Occipital lobe (tissue), 2 donors: ENCODE results near the gene TNS3. TPM values are rescaled to one million over a fixed set of nuclear protein-coding genes. Genes with fewer than 3 reads are reported as not detected.

ENCODE experiments used
- DNase-seq: peaks from one replicate; lab custom pipeline; 2025; lab: John Stamatoyannopoulos, UW
- total RNA-seq: library from RNA; depleted of rRNA; stranded (reverse); fragments of >200 nt; gene quantifications from one replicate; pipeline ENCODE4 v1.2.3, GENCODE V29; 2014

The TNS3 gene
- total RNA-seq, 1 donor from 2014 or later: 7.5 TPM

DNA sequence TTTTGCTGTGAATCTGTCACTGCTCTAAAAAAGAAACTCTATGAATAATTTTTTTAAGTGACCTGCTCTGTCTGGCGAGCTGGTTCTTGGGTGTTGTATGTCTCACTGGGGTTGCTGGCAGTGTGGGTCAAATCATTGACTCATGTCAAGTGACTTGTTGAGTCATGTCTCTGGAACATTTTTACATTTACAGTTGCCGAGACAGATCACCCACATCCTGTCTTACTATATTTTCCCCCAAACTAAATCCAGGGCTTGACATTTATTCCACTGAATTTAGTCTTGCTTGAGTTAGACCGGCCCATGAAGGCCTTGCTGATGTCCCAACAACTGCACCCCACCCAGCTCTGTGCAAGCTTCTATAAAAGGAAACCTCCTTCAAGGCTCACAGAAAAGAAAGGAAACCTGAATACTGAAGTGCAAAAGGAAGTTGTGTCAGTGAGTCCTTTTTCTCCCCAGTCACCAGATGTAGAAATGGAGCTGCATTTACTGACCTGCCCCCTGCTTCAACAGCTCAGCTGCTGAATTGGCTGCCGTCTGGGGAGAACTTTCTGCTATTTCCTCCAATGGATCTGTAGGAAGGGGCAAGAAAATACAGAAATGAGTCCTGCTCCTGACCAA is 290.3 kb downstream of the TNS3 start:
- no peak for DNase-seq

GRCh38 chr7:47290867-47291266 is 291.0 kb downstream of the TNS3 start:
- DNase-seq: no peak

GRCh38 chr7:47290466-47290865 is 291.4 kb downstream of the TNS3 start:
- no peak for DNase-seq

DNA sequence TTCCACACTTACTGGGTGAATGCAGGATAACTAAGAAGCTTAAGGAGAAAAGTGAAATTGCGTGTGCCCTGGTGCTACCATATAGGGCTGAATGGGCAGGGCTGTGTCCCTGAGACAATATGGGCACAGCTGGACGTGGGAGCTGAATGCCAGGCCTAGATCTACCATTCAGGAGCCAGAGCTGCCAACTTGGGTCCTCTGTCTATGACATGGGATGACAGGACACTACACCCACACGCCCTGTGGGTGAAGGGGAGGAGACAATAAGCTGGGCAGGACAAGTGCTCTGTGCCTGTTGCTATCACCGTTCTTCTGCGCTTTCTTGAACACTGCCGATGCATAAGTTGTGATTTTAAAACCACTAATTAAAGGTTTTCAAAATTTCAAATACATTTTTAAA is 293.9 kb downstream of the TNS3 start:
- DNase-seq: no peak

DNA sequence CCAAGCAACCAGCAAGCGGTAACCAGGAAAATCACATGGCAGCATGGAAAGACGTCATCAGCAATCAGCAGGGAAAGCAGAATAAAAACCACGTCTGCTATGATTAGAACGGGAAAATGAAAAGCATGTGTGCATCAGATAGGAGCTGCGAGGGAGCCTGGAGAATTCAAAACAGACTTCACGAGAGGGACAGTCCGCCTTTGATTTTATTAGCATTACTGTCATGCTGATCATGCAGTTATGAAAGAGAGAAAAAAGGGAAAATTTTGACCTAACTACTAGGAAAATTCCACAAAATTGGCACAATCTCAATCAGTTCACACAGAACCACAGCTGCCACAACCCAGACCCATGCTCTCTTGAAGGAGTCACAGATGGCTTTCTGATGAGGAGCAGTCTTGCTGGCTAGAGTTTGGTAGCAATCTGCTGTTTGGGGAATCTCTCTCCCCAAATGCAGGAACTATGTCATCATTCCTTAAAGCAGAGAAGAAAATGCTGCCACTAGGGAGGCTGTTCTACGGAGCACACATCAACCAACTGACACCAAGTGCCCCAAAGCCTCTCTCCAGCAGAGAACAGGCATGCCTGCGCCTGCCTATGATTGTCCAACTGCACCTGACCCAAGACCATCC is 295.9 kb downstream of the TNS3 start:
- no peak for DNase-seq

- DNase-seq: no peak
Observed at GRCh38 chr7:47284691-47285635, 296.9 kb downstream of the TNS3 start.

- DNase-seq: no peak
Observed at GRCh38 chr7:47283497-47284131, 298.3 kb downstream of the TNS3 start.

DNA sequence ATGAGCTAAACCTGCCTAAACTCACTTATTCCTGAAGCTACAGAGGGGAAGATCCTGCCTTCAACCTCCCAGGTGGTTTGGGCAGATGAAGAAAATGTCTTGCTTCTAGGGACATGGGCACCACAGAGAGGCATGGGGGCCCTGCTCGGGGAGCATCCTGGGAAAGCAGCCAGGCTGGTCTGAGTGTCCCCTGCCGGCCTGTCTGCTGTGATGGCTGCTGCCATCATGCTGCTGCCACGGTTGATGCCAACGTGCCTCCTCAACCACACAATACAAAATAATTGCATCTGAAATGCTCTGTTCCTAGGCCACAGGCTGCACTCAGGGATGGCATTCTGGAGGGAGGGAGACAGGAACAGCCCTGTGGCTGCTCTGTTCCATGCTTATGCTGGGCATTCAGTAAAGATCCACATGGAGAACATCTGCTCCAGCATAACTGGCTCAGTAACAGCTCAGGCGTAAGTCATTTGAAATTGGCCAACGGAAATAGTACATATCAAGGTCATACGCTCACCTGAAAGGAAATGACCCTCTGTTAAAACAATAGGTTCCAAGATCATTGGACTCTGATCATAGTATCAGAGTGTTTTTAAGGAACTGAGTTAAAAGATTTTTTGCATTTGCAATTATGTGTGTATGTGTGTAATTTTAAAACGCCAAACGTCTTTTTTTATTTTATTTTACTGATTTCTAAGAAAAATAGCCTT is 299.0 kb downstream of the TNS3 start:
- no peak for DNase-seq

DNA sequence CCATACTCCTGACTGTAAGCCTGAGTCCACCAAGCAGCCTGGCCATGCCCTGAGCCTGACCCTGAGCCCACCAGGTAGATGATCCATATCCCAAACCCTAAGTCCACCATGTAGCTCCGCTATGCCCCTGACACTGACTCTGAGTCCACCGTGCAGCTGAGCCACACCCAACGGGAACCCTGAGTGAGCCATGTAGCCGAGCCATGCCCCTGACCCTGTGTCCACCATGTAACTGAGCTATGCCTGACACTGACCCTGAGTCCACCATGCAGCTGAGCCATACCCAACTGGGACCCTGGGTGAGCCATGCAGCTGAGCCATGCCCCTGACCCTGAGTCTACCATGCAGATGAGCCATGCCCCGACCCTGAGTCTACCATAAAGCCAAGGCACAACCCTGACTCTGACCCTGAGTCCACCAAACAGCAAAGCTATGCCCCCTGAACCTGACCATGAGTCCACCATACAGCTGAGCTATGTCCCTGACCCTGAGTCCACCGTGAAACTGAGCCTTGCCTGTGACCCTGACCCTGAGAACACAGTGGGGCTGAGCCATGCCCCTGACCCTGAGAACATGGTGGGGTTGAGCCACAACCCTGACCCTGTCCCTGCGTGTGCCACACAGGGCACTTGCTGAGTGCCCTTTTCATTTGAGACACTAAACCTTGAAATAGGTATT is 299.8 kb downstream of the TNS3 start:
- DNase-seq: no peak

- no peak for DNase-seq
Observed at GRCh38 chr7:47281161-47281560, 300.8 kb downstream of the TNS3 start.

- no peak for DNase-seq
Observed at GRCh38 chr7:47280114-47280513, 301.8 kb downstream of the TNS3 start.

DNA sequence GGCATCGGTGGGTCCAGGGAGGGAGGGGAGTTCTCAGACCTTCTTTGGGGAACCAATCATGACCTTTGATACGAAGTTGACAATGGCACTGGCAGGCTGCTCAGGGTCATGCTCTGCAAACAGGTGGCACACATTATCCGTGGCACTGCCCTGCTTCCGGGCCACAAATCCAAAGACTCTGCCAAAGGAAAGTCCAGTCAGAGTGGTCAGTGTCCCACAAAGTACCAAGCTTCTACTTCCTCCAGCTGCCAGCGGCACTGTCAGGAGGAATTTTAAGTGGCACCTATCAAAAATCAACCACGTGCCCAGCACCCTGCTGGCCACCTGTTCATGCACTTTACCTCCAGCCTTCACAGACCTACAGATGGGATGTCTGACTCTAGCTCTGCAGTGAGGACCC is 303.9 kb downstream of the TNS3 start:
- no peak for DNase-seq

GRCh38 chr7:47277321-47277781 is 304.6 kb downstream of the TNS3 start:
- no peak for DNase-seq

DNA sequence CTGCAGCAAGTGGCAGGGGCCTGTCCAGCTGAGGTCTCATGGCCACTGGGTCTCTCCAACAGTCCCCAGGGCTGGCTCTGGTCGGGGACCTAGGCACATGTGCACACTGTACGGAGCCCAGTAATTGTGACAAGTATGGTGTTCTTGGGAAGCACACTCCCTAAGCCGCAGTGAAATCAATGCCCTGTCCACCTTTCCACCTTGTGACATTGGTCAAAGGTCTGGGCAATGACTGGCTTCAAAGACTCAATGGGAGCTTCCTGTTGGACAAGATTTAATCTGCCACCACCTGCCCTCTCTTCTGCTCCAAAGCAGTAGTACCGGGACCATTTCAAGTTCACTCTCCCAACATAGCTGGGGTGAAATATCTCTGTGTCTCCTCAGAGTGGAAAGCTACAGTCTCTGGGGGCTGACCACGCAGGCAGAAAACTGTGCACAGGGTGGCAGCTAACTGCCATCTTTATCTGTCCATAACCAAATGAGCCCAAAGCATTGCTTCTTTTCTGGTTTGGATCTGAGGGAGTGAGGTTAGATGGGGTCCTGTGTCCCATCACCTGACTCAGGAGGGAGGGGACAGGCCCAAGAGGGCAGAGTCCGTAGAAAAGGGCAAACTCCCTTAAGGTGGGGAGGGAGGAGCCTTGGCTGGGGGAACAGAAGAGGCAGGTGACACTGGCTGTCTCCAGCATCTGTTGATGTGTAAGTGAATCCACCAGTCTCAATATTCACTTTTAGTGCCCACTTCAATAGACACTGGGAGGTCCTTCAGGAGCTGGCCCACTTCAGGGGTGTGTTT is 307.7 kb downstream of the TNS3 start:
- no peak for DNase-seq

DNA sequence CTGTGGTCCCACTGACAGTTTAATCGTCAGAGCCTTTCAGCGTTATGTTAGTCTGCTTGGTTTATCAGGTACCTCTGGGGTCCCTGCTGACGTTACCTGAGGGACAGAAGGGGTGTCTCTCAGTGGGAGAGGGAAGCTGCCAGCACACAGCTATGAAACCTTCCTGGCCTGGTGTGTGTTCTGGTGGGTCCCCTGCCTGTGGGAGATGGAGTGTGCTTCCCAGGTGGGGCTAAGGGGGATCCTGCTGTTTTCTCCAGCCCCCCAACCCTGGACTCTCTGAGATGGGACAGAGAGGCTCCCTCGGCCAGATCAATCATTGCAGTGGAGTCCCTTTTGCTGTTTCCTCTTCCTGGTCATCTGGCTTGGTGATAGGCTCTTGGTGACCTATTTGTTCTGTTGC is 308.8 kb downstream of the TNS3 start:
- no peak for DNase-seq

DNA sequence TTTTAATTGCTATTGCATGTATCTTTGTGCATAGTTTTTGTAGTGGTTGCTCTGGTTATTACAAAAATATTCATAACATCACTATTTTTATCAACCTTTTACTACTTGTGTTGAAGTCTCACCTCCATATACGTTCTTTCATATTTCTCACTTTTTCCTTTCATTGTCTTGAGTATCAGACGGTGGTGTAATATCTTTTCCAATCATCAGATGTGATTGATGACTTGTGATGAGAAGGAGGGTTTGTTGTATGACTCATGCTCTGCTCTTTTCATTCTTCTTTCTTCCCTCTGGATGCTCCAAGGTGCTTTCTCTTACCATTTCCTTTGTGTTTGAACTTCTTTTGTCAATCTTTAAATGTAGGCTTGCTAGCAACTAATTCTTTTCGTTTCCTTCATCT is 310.2 kb downstream of the TNS3 start:
- no peak for DNase-seq

GRCh38 chr7:47268851-47269836 is 312.8 kb downstream of the TNS3 start:
- no peak for DNase-seq

DNA sequence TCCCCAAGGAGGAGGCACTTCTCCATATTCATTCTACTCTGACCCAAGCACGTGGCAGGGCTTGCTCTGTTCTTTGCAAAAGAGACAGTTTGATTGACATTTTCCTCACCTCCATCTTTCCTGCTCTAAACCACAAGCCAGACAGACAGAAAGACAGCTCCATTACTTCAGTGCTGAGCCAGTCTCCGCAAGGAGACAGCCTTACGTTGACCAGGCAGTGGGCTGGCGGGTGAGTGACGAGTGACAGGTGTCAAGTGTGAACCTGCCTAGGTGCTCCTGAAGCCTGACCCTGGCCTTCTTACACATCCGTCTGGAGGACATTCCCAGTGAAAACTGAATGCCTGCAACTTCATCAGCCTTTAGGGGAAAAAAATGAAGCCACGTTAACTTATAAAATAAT is 314.6 kb downstream of the TNS3 start:
- no peak for DNase-seq

DNA sequence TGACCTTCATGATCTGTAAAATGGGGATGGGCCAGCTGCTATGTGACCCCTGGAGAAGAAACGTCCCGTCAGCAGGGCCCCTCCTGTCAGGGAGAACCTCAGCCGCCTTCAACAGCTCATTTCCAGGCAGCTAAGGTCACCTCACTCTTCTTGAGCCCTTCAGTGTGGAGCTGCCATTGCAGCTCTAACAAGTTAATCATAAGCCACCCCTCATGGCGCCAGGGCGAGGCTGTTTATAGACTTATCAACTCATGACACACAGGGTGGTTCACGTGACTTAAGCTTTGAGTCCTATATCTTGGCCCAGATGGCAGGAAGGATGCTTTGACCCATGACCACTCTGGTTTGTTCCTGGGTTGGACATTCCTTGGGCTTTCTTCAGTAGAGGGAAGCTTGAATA is 315.1 kb downstream of the TNS3 start:
- no peak for DNase-seq
